CD4-positive, alpha-beta T cell treated with Interleukin-10 for 1 hour (primary cell): ENCODE data around the gene FBXW5.

Experiments used
- DNase-seq: peaks from one replicate; pipeline ENCODE4 v3.0.0-alpha.2; 2020

Gene FBXW5

DNA sequence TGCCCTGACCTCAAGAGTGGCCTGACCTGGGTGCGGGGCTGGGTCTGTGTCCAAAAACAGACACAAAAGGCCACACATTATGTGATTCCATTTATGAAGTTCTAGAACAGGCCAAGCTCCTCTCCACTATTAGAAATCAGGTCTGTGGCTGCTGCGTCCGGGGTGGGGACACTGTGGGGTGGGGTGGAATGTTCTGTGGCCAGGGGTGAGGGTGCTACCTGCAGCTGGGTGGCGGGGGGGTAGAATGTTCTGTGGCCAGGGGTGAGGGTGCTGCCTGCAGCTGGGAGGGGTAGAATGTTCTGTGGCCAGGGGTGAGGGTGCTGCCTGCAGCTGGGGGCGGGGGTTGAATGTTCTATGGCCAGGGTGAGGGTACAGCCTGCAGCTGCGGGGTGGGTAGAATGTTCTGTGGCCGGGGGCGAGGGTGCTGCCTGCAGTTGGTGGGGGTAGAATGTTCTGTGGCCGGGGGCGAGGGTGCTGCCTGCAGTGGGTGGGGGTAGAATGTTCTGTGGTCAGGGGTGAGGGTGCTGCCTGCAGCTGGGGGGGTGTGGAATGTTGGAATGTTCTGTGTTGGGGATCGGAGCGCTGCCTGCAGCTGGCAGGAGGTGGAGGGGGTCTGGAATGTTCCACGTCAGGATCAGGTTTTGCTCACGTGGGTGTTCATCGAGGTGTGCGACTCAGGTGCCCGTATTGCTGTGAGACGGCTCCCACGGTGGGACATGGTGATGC lies 15.8 kb upstream of the FBXW5 start:
- DNase-seq: peak; percentile 57

DNA sequence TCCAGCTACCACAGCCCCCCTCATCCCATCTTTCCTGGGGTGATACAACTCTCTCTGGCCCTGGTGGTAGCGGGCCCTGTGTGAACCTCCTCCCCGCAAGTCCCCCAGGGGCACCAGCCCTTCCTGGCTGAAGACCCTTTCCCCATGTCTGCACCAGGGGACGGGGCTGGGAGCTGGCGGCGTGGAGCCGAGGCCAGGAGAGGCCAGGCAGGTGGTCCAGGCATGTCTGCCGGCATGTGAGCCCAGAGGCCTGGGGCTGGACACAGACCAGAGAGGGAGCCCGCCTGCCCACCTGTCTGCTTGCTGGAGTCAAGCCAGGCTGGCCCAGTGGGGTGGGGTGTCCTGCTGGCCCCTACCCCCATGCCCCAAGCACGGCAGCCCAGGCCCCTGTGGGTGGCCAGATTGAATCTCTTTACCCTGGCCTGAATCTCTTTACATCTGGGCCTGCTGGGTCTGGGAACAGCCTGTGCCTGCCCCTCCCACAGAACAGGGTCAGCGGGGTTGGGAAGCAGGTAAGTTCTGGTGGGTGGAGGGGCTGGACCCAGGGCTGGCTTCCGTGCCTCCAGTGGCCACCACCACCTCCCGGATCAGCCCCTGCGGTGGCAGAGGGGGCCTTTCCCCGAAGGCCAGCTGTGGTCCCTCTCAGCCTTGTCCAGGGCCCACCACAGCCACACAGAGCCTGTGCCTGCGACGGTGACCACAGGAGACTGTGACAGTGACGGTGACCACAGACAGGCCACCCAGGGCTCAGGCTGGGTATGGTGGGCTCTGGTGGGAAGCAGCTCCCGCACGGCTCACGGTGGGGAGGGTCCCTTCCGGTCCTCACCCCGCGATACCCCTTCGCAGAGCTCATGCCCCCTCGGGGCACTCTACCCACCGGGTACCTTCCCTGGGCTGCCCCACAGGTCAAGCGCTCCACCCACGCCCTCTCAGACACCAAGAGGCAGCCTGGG lies 14.6 kb upstream of the FBXW5 start:
- DNase-seq: no peak

DNA sequence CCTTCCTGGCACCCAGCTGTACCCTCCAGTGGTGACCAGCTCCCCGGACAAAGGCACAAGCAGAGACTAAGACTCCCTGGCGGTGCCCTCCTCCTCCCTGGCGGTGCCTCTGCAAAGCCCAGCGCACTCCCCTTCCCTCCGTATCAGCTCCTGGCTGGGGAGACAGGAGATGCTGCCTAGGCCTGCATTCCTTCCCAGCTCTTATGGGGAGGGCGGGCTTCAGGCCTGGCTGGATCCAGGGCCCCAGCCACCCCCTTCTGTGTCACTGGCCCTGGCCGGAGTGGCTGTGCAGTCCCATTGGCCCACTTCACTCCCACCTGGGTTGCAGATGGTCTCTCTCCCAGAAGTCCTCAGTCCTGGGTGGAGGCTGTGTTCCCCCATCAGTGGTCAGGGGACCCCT lies 13.9 kb upstream of the FBXW5 start:
- DNase-seq: no peak

DNA sequence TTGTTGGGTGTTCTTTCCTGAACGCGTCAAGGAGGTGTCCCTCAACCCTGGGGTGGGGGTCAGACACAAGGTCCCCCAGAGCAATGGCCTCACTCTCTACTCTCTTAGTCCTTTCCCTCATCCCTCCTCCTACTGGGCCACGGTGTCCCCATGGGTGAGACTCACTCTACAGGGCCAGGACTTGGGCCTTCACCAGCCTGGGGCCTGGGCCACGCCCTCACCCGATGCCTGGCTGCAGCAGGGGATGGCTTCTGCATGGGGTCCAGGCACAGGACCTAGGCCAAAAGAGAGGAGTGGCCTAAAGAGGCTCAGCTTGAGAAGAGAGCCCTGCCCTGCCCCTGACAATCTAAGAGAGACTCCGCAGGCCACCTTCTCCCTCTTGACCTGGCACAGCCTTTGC lies 13.4 kb upstream of the FBXW5 start:
- no peak for DNase-seq

DNA sequence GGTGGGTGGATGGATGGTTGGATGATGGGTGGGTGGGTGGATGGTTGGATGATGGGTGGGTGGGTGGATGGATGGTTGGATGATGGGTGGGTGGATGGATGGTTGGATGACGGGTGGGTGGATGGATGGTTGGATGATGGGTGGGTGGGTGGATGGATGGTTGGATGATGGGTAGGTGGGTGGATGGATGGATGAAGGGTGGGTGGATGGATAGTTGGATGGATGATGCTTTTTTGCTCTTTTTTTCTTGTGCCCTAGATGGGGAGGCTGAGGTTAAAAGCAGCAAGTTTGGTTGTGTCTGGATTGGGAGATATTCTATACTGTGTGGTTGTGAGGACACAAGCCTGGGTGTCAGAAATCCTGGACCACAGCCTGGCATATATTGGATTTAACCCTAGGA lies 12.9 kb upstream of the FBXW5 start:
- no peak for DNase-seq

DNA sequence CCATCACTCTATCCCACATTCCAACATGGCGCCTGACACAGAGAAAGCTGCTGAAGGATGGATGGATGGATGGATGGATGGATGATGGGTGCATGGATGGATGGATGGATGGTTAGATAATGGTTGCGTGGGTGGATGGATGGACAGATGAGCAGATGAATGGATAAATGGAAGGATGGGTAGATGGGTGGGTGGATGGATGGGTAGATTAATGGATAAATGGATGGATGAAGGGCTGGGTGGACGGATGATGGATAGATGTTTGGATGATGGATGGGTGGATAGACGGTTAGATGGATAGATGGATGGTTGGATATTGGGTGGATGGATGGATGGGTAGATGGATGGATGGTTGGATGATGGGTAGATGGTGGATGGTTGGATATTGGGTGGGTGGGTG lies 12.1 kb upstream of the FBXW5 start:
- no peak for DNase-seq

DNA sequence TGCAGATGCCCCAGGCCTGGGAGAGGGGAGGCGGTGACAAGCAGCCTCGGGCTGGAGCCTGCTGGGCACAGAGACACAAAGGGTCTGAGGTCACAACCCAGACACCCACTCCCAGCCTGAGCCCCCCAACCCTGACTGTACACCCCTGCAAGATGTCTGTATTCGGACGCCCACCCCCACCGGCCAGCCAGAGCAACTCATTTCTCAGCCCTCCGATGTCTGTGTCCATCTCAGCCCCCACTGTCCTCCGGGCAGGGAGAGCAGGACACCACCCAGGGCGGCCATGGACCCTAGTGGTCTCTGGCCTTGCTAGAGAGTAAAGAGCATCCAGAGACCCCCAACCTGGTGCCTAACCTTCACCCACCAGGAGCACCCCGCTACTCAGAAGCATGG lies 11.4 kb upstream of the FBXW5 start:
- no peak for DNase-seq

DNA sequence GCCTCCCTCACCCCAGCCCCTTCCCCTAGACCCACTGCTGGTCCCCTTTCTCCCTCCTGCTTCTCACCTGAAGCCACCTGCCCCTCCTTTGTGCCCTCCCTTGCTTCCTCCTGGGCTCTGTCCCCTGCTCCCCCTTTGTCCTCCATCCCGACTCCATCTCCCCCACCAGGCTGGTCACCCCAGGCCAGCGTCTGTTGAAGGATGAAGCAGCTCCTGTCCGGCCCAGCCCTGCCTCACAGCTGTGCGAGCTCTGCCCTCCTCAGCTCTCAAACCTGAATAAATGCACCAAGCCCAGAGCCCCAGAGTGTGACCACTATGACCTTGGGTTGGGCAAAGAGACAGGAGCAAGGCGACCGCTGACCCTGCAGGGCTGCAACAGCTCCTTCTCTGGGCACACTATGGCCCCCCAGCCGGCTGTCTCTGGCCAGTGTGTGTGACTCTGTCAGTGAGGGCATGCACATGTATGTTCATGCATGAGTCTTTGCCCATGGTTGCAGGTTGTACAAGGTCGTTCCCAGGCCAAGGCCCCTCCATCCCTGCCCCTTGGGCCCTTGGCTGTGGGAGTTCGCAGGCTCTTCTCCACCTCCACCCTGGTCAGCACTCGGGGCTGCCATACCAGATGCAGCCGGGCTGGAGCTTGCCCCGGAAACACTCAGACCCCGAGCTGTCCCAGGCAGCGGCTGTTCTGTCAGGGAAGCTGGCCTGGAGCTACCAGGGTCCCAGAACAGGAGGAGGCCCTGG lies 10.8 kb upstream of the FBXW5 start:
- no peak for DNase-seq

DNA sequence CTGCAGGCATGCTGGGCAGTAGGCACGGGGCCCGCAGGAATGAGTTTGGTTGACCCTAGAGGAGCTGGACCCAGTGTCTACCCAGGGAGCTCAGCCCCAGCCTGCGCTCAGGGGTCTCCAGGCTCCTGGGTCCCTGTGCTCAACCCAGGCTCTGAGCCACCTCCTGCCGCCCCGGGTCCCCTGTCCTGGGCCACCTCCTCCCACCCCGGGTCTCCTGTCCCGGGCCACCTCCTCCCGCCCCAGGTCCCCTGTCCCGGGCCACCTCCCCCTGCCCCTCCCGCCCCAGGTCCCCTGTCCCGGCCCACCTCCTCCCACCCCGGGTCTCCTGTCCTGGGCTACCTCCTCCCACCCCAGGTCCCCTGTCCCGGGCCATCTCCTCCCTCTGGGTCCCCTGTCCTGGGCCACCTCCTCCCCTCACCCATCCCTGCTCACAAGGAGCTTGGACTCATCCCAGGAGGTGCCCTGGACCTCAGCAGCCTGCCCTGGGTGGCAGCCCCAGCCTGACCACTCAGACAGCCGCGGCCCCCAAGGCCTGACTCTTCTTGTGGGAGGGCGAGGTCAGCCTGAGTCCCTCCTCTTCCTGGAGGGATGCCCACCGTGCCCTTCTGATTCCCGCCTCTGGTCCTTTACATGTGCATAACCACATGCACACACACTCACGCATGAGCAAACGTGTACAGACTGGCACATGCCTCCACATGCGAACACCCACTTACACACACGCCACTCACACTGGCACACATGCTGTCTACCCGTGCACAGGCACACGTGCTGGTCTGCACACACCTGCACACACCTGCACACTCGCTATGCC lies 9.9 kb upstream of the FBXW5 start:
- DNase-seq: no peak

DNA sequence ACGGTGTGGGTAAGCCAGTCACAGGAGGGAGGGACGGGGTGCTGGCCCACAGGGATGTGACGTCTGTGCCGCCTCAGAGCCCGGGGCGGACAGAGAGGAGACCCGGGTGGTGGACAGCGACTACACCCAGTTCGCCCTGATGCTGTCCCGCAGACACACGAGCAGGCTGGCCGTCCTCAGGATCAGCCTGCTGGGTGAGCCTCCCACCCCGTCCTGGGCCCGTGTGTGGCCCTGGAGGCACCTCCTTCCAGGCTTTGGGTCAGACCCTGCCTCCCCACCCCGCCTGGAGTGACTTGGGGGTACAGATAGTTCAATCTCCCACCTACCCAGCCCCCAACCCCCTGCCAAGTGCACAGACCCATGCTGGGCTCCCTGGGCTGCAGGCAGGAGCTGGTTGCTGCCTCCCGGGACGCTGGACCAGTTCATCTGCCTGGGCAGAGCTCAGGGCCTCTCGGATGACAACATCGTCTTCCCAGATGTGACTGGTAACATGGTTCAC lies 9.3 kb upstream of the FBXW5 start:
- DNase-seq: no peak

DNA sequence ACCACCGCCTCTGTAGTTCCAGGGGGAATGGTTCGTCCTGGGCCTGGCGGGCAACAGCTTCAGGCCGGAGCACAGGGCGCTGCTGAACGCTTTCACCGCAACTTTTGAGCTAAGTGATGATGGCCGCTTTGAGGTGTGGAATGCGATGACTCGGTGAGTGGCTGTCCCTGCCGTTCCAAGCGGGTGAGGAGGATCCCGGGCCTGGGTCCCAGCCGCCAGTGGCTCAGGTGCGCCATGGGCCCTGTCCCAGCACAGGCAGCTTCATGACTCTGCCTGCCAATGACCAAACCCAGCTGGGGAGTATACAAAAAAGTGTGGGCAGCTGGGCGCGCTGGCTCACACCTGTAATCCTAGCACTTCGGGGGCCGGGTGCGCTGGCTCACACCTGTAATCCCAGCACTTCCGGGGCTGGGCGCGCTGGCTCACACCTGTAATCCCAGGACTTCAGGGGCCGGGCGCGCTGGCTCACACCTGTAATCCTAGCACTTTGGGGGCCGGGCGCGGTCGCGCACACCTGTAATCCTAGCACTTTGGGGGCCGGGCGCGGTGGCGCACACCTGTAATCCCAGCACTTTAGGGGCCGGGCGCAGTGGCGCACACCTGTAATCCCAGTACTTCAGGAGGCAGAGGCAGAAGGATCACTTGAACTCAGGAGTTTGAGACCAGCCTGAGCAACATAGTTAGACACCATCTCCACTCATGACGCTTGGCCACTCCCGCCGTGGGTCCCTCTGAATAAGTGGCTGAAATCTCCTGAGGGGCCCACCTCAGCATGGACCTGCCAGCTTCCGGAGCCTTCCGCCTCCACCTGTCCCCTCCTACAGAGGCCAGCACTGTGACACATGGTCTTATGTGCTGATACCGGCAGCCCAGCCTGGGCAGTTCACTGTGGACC lies 8.6 kb upstream of the FBXW5 start:
- DNase-seq: no peak

DNA sequence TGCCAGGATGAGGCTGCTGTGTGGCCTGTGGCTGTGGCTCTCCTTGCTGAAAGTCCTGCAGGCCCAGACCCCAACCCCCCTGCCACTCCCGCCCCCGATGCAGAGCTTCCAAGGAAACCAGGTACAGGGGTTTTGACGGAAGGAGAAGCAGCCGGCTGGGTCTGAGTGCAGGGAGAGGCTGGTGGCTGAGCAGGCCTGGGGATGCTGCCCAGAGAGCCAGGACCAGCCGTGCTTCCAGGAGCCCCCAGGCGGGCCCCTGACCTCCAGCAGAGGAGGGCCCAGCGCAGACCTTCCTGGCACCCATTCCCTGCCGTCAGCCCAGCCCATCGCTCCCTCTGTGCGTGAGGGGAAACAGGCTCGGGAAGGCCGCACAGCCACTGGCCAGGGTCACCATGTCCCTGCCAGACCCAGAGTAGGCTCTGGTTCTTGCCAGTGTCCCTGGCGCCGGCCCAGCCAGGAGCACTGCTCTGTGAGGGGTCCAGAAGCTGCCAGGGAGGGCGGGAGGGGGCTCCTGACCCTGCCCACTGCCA lies 7.8 kb upstream of the FBXW5 start:
- no peak for DNase-seq

DNA sequence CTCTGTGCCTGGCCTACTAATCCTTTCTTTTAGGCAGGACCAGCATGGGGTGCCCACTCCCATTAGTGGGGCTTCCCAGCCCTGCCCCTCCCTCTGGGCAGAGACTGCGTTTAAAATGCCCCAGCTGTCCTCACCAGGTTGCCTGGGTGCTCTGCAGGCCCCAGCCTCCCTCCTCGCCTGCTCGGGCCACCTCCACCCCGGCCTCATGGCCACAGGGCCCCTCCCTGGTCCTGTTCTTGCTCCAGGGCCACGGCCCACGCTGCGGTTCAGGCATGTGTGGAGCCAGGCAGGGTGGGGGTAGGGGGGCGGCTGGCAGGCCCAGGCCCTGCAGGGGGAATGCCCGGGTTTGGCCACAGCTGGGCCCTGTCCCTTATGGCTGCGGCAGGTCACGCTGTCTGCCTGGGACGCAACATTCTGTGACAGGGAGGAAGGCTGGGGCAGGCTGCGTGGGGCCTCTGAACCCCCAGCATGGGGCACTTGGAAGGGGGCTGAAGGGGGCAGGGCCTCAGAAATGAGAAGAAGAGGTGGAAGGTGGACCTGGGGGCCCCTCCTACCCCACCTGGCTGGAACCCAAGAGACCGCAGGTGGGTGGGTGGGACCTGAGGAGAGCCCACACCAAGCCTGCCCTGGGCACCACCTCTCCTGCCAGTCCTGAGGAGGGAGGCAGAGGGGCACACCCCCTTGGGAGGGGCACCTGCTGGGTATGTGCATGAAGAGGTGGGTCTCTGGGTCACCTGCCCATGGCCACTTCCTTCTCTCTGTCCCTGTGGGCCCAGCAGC lies 7.2 kb upstream of the FBXW5 start, which contains the start of gene LCN12:
TSS of gene LCN12 (plus strand) at position 733 of the 780 bp plus-strand sequence. CDS start 55 bp downstream, outside the sequence.
- DNase-seq: no peak

DNA sequence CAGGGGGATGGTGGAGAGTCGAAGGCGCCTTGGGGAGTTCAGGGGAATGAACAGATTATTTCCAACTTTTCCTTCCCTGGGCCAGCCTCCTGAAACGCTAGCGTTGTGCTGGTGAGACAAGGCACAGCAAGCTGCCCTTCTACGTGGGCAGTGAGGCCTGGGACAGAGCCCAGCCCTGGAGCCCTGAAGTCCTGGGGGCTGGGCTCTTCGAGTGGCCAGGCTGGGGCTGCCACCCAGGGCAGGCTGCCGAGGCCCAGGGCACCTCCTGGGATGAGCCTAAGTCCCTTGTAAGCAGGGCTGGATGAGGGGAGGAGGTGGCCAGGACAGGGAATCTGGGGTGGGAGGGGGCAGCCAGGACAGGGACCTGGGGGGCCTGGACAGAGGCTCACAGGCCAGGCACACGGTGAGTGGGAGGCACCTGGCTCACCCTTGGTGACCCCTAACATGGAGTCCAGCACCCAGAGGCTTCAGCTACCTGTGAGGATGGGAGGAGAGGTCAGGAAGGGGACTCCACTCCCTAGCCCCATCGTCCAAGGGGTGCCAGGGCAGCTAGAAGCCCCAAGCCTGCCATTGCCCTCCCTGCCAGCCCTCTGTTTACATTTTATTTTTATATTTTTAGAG lies 6.2 kb upstream of the FBXW5 start:
- DNase-seq: no peak

DNA sequence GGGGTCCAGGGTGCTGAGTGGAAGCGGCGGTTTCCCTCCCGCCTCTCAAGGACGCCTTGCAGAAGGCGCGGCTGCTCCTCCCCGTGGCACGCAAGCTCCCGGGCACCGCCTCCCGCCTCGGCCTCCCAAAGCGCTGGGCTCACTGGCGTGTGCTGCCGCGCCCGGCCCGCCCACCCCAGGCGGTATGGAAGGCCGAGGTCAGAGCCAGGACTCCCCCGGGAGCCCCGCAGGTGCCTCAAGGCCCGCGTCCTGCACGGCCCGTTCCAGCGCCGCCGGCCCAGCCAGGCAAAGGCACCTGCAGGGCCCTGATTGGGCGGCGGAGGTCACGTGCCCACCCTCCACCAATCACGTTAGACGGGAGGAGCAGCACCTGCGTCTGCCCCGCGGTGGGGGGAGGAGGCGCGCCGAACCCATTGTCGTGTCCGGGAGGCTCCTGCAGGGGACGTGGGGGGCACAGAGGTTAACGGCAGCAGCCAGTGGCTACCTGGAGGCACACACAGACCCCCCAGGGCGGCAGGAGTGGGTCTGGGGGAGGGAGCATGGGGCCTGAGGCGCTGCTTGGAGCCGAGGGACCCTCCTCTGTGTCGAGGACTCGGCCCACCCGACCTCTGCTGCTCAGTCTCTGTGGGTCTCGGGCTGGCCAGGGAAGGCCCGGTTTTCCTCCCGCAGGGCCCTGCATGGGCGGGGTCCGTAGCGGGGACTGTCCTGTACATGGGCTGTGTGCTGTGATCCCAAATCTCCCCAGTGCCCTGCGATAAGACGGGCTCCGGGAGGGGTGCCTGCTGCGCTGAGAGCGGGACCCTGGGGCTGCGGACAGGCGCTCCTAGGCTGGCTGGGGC lies 5.5 kb upstream of the FBXW5 start:
- peak; percentile 96 for DNase-seq

DNA sequence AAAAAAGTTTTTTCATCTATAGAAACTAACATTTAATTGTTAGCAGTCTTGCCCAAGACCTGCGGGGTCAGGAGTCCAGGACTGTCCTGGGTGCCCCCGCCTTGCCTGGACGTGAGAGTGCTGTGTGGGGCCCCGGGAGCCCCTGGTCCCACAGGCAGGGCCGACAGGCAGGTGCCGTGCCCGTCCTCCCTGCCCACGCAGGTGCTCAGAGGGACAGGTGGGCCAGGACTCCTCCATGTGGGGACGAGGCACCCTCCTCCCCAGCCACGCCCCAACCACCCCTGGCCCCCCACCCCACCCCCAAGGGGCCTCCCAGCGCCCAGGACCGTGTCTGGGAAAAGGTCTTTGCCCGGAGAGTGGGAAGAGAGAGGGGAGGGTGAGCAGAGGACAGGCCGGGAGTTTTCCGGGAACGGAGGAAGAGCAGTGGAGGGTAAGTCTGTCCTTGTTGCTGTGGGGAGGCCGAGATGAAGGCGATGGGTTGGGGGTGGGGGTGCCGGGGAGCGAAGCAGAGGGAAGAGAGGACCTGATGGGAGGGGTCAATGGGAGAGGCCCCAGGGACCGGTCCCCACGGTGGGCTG lies 4.8 kb upstream of the FBXW5 start:
- no peak for DNase-seq

DNA sequence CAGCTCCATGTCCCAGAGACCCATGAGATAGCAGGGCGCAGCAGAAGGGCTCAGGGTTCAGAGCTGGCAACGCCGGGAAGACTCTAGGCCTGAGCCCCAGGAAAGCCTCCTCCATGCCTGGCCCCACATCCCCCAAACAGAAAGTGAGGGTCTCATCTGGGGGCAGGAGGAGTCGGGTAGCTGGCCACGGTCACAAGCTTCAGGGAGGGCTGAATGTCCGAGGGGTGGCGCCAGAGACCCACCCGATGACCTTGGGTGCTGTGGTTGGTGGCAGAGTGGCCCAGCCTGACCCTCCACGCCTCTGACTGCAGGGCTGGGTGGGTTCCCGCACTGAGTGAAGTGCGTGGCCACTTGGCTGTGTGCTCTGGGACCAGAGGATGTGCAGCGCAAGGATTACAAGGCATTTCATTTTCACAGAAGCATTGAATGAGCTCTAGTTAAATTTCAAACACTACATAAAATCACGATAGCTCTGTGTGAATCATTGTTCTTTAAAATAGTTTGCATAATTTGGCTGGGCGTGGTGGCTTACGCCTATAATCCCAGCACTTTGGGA lies 3.5 kb upstream of the FBXW5 start:
- peak; percentile 35 for DNase-seq
